ENCODE measurements around the gene RPL23.
A peak's percentile ranks its signal among the peaks of the same experiment; 100 is the strongest.

RPL23 gene

DNA sequence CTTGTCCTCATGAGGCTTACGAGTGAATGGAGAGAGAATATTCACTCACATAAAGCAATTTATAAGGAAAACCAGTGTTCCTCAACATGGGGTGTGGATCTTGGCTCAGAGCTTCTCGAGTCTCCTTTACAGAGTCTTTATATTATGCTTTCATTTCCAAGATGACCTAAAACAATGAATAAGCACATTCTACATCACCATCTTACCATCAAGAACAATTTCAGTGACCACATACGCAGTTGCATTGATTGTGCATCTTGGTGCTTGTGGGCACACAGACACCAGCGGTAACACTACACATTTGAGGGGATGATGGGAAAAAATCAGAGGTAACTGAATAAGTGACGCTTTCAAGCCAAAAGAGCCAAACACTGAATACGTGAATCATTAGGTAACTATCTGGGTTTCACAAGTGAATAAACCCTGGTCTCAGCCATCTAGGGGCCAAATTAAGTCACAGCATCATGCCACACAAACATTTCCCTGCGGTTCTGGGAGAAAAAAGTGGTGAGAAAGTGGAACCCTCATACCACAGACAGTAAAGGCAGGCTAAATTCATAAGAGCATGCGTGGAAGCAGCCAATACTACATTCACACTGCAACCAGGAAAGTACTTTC is 37.8 kb downstream of the RPL23 start:
- DNase-seq: peak in 1 of 10 donors; percentile 2
- intact Hi-C loops (cut with DNase I): no loop called here

DNA sequence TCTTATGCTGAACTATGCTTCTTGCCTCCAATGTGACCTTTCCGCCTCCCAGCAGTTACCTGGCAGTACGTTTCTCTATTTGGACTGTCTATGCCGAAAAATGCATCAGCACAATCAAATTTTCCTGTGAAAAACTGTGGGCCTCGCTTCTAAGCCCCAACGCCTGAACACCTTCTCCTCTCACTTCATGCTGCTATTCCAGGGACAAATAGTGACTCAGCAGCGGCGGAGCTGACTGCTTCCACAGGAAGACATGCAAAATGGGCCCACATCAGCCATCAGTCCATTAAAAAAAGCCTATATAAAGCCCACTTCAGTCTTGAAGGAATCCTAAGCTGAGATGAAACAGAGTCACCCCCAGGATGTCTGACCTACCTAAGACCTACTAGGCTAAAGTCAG is 43.7 kb downstream of the RPL23 start:
- DNase-seq: peak in 6 of 10 donors; percentile 17 to 83 (median 40)
- intact Hi-C loops (cut with DNase I): no loop called here

GRCh38 chr17:38800237-38800760 is 53.2 kb downstream of the RPL23 start:
- intact Hi-C loops (cut with DNase I): no loop called here
- peak in 1 of 10 donors; percentile 8 for DNase-seq

DNA sequence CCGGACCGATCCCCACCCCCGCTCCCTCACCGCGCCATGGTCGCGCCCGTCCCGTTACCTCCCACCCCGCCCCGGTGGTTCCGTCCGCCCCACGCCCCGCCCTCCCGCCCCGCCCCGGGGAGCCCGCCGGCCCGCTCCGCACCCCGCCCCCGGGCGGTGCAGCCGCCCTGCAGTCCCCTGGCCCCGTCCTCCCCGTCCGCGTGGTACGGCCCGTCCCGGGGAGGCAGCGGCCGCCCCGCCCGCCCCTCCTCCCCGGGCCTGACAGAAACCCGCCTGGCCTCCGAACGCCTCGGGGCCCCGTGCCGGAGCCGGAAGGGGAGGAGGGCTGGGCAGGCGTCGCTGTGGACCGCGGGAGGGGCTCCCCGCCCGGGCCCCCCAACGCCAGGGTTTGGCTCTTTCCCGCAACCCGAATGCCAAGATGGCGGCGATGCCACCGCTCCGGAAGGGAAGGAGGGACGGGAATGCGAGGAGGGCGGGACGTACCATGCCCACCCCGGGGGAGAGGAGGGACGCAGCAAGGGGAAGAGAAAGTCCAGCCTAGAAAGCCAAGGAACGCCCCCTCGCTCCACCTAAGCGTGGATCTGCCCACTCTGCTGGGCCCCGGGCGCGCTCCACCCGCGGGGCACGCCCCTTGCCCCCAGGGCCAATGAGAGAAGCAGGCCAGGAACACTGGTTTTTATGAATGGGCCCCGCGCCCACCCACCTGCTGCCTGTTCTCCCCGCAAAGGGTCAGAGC is 53.9 kb downstream of the RPL23 start, which contains the start of gene PIP4K2B:
TSS of gene PIP4K2B (minus strand) at position 56 of the 736 bp plus-strand sequence. CDS start 132 bp downstream, outside the sequence.
- intact Hi-C loops (cut with DNase I): loop anchor here (5.0 kb wide), 1 partner anchor 47 kb away; the partner anchor contains the start of gene PSMB3
- peak; percentile 91 to 99 (median 94) for DNase-seq

- peak in 9 of 10 donors; percentile 21 to 90 (median 45) for DNase-seq
- intact Hi-C loops (cut with DNase I): loop anchor here (5.0 kb wide), 1 partner anchor 47 kb away; the partner anchor contains the start of gene PSMB3
These were observed 54.7 kb downstream of the RPL23 start for GRCh38 chr17:38798614-38799500.

Measured in posterior cingulate gyrus (tissue), 11 donors.